Omental fat pad (tissue), 4 donors: ENCODE measurements around the gene KIF18A. TPM values are rescaled to one million over a fixed set of nuclear protein-coding genes. Genes with fewer than 3 reads are reported as not detected.
"Not testable (repeated sequence)": the region's sequence is repeated elsewhere in the genome, so short reads cannot be mapped to it uniquely, and the experiment has no call there.

Experiments
- ATAC-seq: fragments of 150-250 bp; one replicate; pipeline ENCODE4 v1.9.1; 2016; ENCODE audit warnings: mild to moderate bottlenecking, moderate library complexity; ENCODE audit not compliant: low FRiP score
- DNase-seq: peaks from one replicate; pipeline ENCODE4 v3.0.0-alpha.2; 2019; ENCODE audit warnings: low spot score
- CTCF ChIP-seq, 3 donors: fragments of 450-650 bp; IDR thresholded peaks; one replicate each; pipeline ENCODE4 v1.5.1; 2016 to 2017; ENCODE audit warnings: antibody characterized with exemption in 3 of 3, mild to moderate bottlenecking in 3 of 3, moderate library complexity in 2 of 3
- total RNA-seq, 4 donors: library from RNA; depleted of rRNA; stranded (reverse); fragments of >200 nt; gene quantifications; one replicate each; pipeline ENCODE4 v1.1.0, GENCODE V29; 2016

The KIF18A gene
- total RNA-seq, 4 donors from 2014 or later, result 0.25 to 1.7 (median 1.2) TPM

- TF ChIP-seq CTCF (IDR thresholded peaks at IDR 0.05), result no peak
- ATAC-seq (peak; percentile 5), DNase-seq (no peak)
These were observed 686 bp downstream of the KIF18A start for GRCh38 chr11:28107191-28107749.

- no peak for ATAC-seq
- no peak for DNase-seq
- no peak for TF ChIP-seq CTCF (IDR thresholded peaks at IDR 0.05)
These were observed 1.5 kb downstream of the KIF18A start for GRCh38 chr11:28106353-28107043.

GRCh38 chr11:28105869-28106268, 2.1 kb downstream of the KIF18A start:
- DNase-seq (no peak), ATAC-seq (no peak)
- TF ChIP-seq CTCF (IDR thresholded peaks at IDR 0.05), result no peak

GRCh38 chr11:28104984-28105383, 3.0 kb downstream of the KIF18A start:
- DNase-seq (no peak), ATAC-seq (no peak)
- no peak for TF ChIP-seq CTCF (IDR thresholded peaks at IDR 0.05)

GRCh38 chr11:28104425-28104824, 3.5 kb downstream of the KIF18A start:
- no peak for DNase-seq
- no peak for TF ChIP-seq CTCF (IDR thresholded peaks at IDR 0.05)
- no peak for ATAC-seq

GRCh38 chr11:28102300-28102699, 5.7 kb downstream of the KIF18A start:
- DNase-seq, ATAC-seq: not testable (repeated sequence)

- ATAC-seq, result no peak
- TF ChIP-seq CTCF (IDR thresholded peaks at IDR 0.05), result no peak
- DNase-seq, result no peak
These were observed 7.3 kb downstream of the KIF18A start for GRCh38 chr11:28100665-28101064.
